CD4-positive, alpha-beta T cell (primary cell): ENCODE results near the gene SMOC2. TPM values are rescaled to one million over a fixed set of nuclear protein-coding genes. Genes with fewer than 3 reads are reported as not detected.

ENCODE experiments used
- ATAC-seq: fragments of 200-7000 bp; cut with Tn5 transposase; one replicate; pipeline ENCODE4 v1.10.0; 2022; ENCODE audit warnings: mild to moderate bottlenecking; ENCODE audit not compliant: poor library complexity
- CTCF ChIA-PET: fragments of 350-600 bp; sonication (Branson Sonifier 250); formaldehyde crosslinking; loops from one replicate; lab custom pipeline; 2021; ENCODE audit warnings: antibody characterized with exemption, inconsistent platforms; lab: Charles Lee
- POLR2A ChIA-PET: fragments of 350-600 bp; sonication (Branson Sonifier 250); formaldehyde crosslinking; loops from one replicate; lab custom pipeline; 2021; ENCODE audit warnings: antibody characterized with exemption, inconsistent platforms; lab: Charles Lee
- DNase-seq, 14 experiments: peaks; one replicate each; pipeline ENCODE4 v3.0.0-alpha.2; 2013 to 2020; ENCODE audit warnings: mixed read lengths in 2 of 14
- H3K27ac ChIP-seq, 2 donors: one replicate each; pipeline versions ENCODE4 v1.5.1 to v1.7.0; 2013; ENCODE audit warnings: low read length in 2 of 2, low read depth in 1 of 2, mild to moderate bottlenecking in 1 of 2
- H3K27me3 ChIP-seq, 2 experiments: 1 replicate in 1 of 2; 2 replicates in 1 of 2; pipeline versions ENCODE4 v1.6.1 to v1.7.0; 2013; ENCODE audit warnings: low read length in 2 of 2, control low read depth in 1 of 2, mild to moderate bottlenecking in 1 of 2, moderate library complexity in 1 of 2; ENCODE audit not compliant: insufficient read depth in 2 of 2, control insufficient read depth in 1 of 2
- H3K36me3 ChIP-seq: one replicate; pipeline ENCODE4 v1.6.1; 2013; ENCODE audit warnings: low read length, control low read depth; ENCODE audit not compliant: insufficient read depth
- H3K4me1 ChIP-seq: one replicate; pipeline ENCODE4 v1.6.1; 2013; ENCODE audit warnings: low read length, control low read depth; ENCODE audit not compliant: insufficient read depth
- H3K4me3 ChIP-seq: one replicate; pipeline ENCODE4 v1.5.1; 2013; ENCODE audit warnings: mild to moderate bottlenecking, low read length, moderate library complexity
- H3K9me3 ChIP-seq, 2 experiments: 1 replicate in 1 of 2; 2 replicates in 1 of 2; pipeline versions ENCODE4 v1.6.1 to v1.7.0; 2013; ENCODE audit warnings: low read length in 2 of 2, mild to moderate bottlenecking in 2 of 2, control low read depth in 1 of 2, moderate library complexity in 1 of 2; ENCODE audit not compliant: control insufficient read depth in 1 of 2, insufficient read depth in 1 of 2
- H3K27ac Mint-ChIP-seq: one replicate; pipeline ENCODE4 v1.8.0; 2020; ENCODE audit warnings: mixed read lengths
- H3K27me3 Mint-ChIP-seq: one replicate; pipeline ENCODE4 v1.8.0; 2021; ENCODE audit warnings: mixed read lengths
- H3K36me3 Mint-ChIP-seq: one replicate; pipeline ENCODE4 v1.8.0; 2021; ENCODE audit warnings: low read depth, mixed read lengths
- H3K4me1 Mint-ChIP-seq: one replicate; pipeline ENCODE4 v1.8.0; 2021; ENCODE audit warnings: low read depth, mixed read lengths
- H3K4me3 Mint-ChIP-seq: one replicate; pipeline ENCODE4 v1.8.0; 2020; ENCODE audit warnings: mild to moderate bottlenecking, mixed read lengths
- H3K9me3 Mint-ChIP-seq: one replicate; pipeline ENCODE4 v1.8.0; 2020; ENCODE audit warnings: mixed read lengths
- intact Hi-C, 2 experiments: fragments of 100-400 bp; cut with DNase I in 1 of 2; cut with micrococcal nuclease in 1 of 2; formaldehyde crosslinking; loops; one replicate each; pipeline versions ENCODE4 v1.15.1 to v1.9.0; 2023 to 2025; cut with DNase I, micrococcal nuclease
- total RNA-seq, 174 experiments: library from RNA in 2 of 174; stranded (reverse) in 2 of 174; gene quantifications; one replicate each; pipeline ENCODE4 v1.2.3 and lab custom pipeline; 2021 to 2026
- TF ChIP-seq, protein P1 (sequence below): fragments of 200-600 bp; IDR thresholded peaks from one replicate; pipeline ENCODE4 v1.8.0; 2022; ENCODE audit warnings: antibody characterized with exemption, mild to moderate bottlenecking

Gene SMOC2
- total RNA-seq, 2 experiments from 2014 or later, result not detected

DNA sequence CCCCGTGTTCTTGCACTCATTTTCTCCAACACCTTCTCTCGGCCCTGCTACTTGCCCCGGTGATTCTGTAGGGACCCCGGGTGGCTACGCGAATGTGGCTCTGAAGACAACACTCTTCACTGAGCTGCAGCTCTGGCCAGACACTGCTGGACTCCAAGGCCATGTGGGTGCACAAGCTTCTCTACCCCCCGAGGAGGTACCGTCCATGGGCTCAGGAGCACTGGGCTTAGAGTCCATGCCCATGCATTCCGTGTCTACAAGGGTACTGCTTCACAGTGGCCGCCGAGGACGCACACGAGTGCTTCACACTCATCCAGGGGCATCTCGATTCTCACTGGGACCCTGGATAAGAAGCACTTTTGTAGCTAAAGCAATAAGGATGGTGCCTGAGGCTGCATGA lies 59.5 kb downstream of the SMOC2 start:
- Mint-ChIP-seq H3K4me1 (no peaks in the 10 kb centered on the region), H3K27me3 (no peaks in the 10 kb centered on the region), H3K36me3 (no peaks in the 10 kb centered on the region), H3K27ac (no peak overlapping the region), H3K4me3 (no peak overlapping the region), H3K9me3 (no peaks in the 10 kb centered on the region)
- Histone ChIP-seq H3K4me1 (no peaks in the 10 kb centered on the region), H3K27ac (no peak overlapping the region), H3K9me3 (no peaks in the 10 kb centered on the region), H3K4me3 (no peak overlapping the region), H3K36me3 (no peaks in the 10 kb centered on the region), H3K27me3 (no peaks in the 10 kb centered on the region)
- intact Hi-C loops, result no loop called here
- DNase-seq (no peak), ATAC-seq (no peak)
- TF ChIP-seq, protein P1, sequence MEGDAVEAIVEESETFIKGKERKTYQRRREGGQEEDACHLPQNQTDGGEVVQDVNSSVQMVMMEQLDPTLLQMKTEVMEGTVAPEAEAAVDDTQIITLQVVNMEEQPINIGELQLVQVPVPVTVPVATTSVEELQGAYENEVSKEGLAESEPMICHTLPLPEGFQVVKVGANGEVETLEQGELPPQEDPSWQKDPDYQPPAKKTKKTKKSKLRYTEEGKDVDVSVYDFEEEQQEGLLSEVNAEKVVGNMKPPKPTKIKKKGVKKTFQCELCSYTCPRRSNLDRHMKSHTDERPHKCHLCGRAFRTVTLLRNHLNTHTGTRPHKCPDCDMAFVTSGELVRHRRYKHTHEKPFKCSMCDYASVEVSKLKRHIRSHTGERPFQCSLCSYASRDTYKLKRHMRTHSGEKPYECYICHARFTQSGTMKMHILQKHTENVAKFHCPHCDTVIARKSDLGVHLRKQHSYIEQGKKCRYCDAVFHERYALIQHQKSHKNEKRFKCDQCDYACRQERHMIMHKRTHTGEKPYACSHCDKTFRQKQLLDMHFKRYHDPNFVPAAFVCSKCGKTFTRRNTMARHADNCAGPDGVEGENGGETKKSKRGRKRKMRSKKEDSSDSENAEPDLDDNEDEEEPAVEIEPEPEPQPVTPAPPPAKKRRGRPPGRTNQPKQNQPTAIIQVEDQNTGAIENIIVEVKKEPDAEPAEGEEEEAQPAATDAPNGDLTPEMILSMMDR, result no peak
- ChIA-PET CTCF (no interaction called here), POLR2A (no interaction called here)

DNA sequence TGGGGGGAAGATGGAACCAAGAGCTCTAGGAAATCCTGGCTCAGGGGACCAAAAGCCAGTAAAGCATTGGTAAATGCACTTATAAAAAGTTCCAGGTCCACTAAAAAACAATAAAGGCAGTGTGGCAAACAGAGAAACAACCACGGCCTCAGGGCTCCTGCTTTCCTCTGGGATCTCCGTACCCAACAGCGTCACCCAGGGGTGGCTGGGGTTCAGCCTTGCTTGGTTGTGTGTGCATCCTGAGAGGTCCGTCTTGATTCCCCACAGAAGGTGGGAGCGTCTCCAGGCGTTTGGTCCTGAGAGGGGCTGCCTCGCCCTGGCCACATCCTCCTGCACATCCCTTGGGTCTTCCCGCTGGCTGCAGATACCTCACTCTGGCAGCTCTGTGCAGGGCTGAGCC lies 60.6 kb downstream of the SMOC2 start:
- no peak overlapping the region for H3K27ac ChIP-seq
- no peaks in the 10 kb centered on the region for H3K9me3 ChIP-seq
- ChIA-PET POLR2A (no interaction called here), CTCF (no interaction called here)
- H3K36me3 Mint-ChIP-seq, result no peaks in the 10 kb centered on the region
- H3K9me3 Mint-ChIP-seq, result no peaks in the 10 kb centered on the region
- no peak for ATAC-seq
- H3K4me3 Mint-ChIP-seq, result no peak overlapping the region
- TF ChIP-seq, protein P1, result no peak
- intact Hi-C loops, result no loop called here
- H3K4me1 Mint-ChIP-seq, result no peaks in the 10 kb centered on the region
- no peak overlapping the region for H3K4me3 ChIP-seq
- no peak for DNase-seq
- H3K36me3 ChIP-seq, result no peaks in the 10 kb centered on the region
- H3K4me1 ChIP-seq, result no peaks in the 10 kb centered on the region
- no peaks in the 10 kb centered on the region for H3K27me3 Mint-ChIP-seq
- no peaks in the 10 kb centered on the region for H3K27me3 ChIP-seq
- H3K27ac Mint-ChIP-seq, result no peak overlapping the region

DNA sequence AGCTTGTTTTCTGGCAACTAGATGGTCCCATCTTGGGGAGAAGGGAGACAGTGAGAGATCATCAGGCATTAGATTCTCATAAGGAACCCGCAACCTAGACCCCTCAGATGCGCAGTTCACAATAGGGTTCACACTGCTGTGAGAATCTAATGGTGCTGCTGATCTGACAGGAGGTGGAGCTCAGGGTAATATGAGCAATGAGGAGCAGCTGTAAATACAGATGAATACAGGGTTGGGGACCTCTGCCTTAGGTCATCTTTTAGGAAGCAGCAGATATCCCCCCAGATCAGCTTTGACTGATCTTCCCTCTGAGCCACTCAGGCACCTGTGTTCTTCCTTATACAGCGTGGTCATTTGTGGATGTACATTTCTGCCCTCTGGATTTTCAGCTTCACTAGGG lies 63.4 kb downstream of the SMOC2 start:
- H3K27ac ChIP-seq, result no peak overlapping the region
- H3K9me3 Mint-ChIP-seq, result no peaks in the 10 kb centered on the region
- TF ChIP-seq, protein P1, result no peak
- H3K36me3 Mint-ChIP-seq, result no peaks in the 10 kb centered on the region
- H3K27me3 Mint-ChIP-seq, result no peaks in the 10 kb centered on the region
- no peak overlapping the region for H3K4me3 ChIP-seq
- ChIA-PET CTCF (no interaction called here), POLR2A (no interaction called here)
- no peak overlapping the region for H3K27ac Mint-ChIP-seq
- H3K4me1 Mint-ChIP-seq, result no peaks in the 10 kb centered on the region
- DNase-seq, result no peak
- H3K4me1 ChIP-seq, result no peaks in the 10 kb centered on the region
- no peaks in the 10 kb centered on the region for H3K27me3 ChIP-seq
- ATAC-seq, result no peak
- no peaks in the 10 kb centered on the region for H3K9me3 ChIP-seq
- intact Hi-C loops, result no loop called here
- no peaks in the 10 kb centered on the region for H3K36me3 ChIP-seq
- no peak overlapping the region for H3K4me3 Mint-ChIP-seq
